GM18907 (cell line): ENCODE data around the gene CDH23.

Experiments used
- ATAC-seq: cut with Tn5 transposase; IDR thresholded peaks from one replicate; pipeline ENCODE4 v1.9.1; 2021; ENCODE audit warnings: mild to moderate bottlenecking, moderate library complexity; ENCODE audit not compliant: unreplicated experiment

Gene CDH23

GRCh38 chr10:71480662-71481061 lies 83.9 kb downstream of the CDH23 start:
- ATAC-seq: no peak

- ATAC-seq: no peak
Observed at GRCh38 chr10:71481746-71482410, 85.2 kb downstream of the CDH23 start.

GRCh38 chr10:71482620-71483019 lies 85.9 kb downstream of the CDH23 start:
- no peak for ATAC-seq

GRCh38 chr10:71483135-71483534 lies 86.4 kb downstream of the CDH23 start:
- no peak for ATAC-seq

GRCh38 chr10:71483885-71484751 lies 87.4 kb downstream of the CDH23 start:
- no peak for ATAC-seq

GRCh38 chr10:71486484-71487114 lies 89.9 kb downstream of the CDH23 start:
- ATAC-seq: no peak

GRCh38 chr10:71487726-71488125 lies 91.0 kb downstream of the CDH23 start:
- ATAC-seq: no peak

- ATAC-seq: no peak
Observed at GRCh38 chr10:71489077-71489476, 92.4 kb downstream of the CDH23 start.

- no peak for ATAC-seq
Observed at GRCh38 chr10:71492872-71493271, 96.2 kb downstream of the CDH23 start.

- no peak for ATAC-seq
Observed at GRCh38 chr10:71493741-71494140, 97.0 kb downstream of the CDH23 start.

GRCh38 chr10:71494476-71494875 lies 97.8 kb downstream of the CDH23 start:
- no peak for ATAC-seq

- ATAC-seq: peak; percentile 65
Observed at GRCh38 chr10:71494980-71495381, 98.3 kb downstream of the CDH23 start.

- no peak for ATAC-seq
Observed at GRCh38 chr10:71496927-71497762, 100.4 kb downstream of the CDH23 start.

GRCh38 chr10:71497763-71498326 lies 101.1 kb downstream of the CDH23 start:
- no peak for ATAC-seq

GRCh38 chr10:71501402-71501801 lies 104.7 kb downstream of the CDH23 start:
- no peak for ATAC-seq

GRCh38 chr10:71502190-71502589 lies 105.5 kb downstream of the CDH23 start:
- ATAC-seq: no peak

- no peak for ATAC-seq
Observed at GRCh38 chr10:71502851-71503250, 106.1 kb downstream of the CDH23 start.

- ATAC-seq: no peak
Observed at GRCh38 chr10:71504168-71504567, 107.4 kb downstream of the CDH23 start.

- ATAC-seq: no peak
Observed at GRCh38 chr10:71504570-71504969, 107.8 kb downstream of the CDH23 start.

- ATAC-seq: no peak
Observed at GRCh38 chr10:71505862-71506261, 109.1 kb downstream of the CDH23 start.

GRCh38 chr10:71509444-71509843 lies 112.7 kb downstream of the CDH23 start:
- no peak for ATAC-seq
